Endothelial cell of umbilical vein (primary cell): ENCODE measurements around the gene KIF26B. TPM values are rescaled to one million over a fixed set of nuclear protein-coding genes. Genes with fewer than 3 reads are reported as not detected.

ENCODE experiments used
- BruUV-seq: library from RNA; stranded (reverse); fragments of 400-500 nt; replicated peaks from 2 replicates; lab custom pipeline; 2021; lab: Mats Ljungman, UMichigan
- CTCF ChIA-PET: fragments of 300-600, 350-600 bp; sonication (Branson Sonifier 250); formaldehyde crosslinking; loops from one replicate; lab custom pipeline; 2021; ENCODE audit warnings: antibody characterized with exemption, inconsistent platforms; lab: Charles Lee
- POLR2A ChIA-PET: fragments of 300-600, 350-600 bp; sonication (Branson Sonifier 250); formaldehyde crosslinking; loops from one replicate; lab custom pipeline; 2021; ENCODE audit warnings: antibody characterized with exemption, inconsistent platforms; lab: Charles Lee
- DNase-seq: peaks from one replicate; pipeline ENCODE4 v3.0.0-alpha.2; 2011; ENCODE audit warnings: low read depth, low spot score
- FAIRE-seq: peaks from 2 replicates; lab custom pipeline; 2011; peaks lifted over from hg19 to GRCh38; lab: Jason Lieb, UNC
- H2AFZ ChIP-seq: 2 replicates; pipeline ENCODE4 v1.6.0; 2012; ENCODE audit warnings: low read depth, low read length, control low read depth, inconsistent platforms
- H3K27ac ChIP-seq: 2 replicates; pipeline ENCODE4 v1.5.1; 2011; ENCODE audit warnings: low read depth, mild to moderate bottlenecking, control low read depth, low read length, moderate library complexity; ENCODE audit not compliant: insufficient read depth
- H3K27me3 ChIP-seq, 2 experiments: 2 replicates each; pipeline versions ENCODE4 v1.6.0 to v1.6.1; 2011; ENCODE audit warnings: low read length in 2 of 2, mixed read lengths in 1 of 2; ENCODE audit not compliant: control insufficient read depth in 2 of 2, insufficient read depth in 2 of 2
- H3K36me3 ChIP-seq, 2 experiments: 2 replicates in 1 of 2; 3 replicates in 1 of 2; pipeline ENCODE4 v1.5.1; 2011; ENCODE audit warnings: low read length in 2 of 2, mild to moderate bottlenecking in 1 of 2, moderate library complexity in 1 of 2; ENCODE audit not compliant: control insufficient read depth in 2 of 2, insufficient read depth in 2 of 2; ENCODE audit errors: extremely low read depth in 1 of 2
- H3K4me1 ChIP-seq: 3 replicates; pipeline ENCODE4 v1.5.1; 2011; ENCODE audit warnings: mild to moderate bottlenecking, low read length; ENCODE audit not compliant: control insufficient read depth, insufficient read depth; ENCODE audit errors: extremely low read depth
- H3K4me2 ChIP-seq: 2 replicates; pipeline ENCODE4 v1.6.1; 2011; ENCODE audit warnings: low read length, control low read depth, mixed read lengths; ENCODE audit not compliant: insufficient read depth
- H3K4me3 ChIP-seq, 3 experiments: fragments of 200-600 bp in 1 of 3; sonication (generic), shearing (Covaris generic) in 1 of 3; replicated peaks in 1 of 3; 2 replicates each; pipeline ENCODE4 v1.5.1; 2011 to 2016; ENCODE audit warnings: control low read depth in 3 of 3, low read length in 3 of 3, mild to moderate bottlenecking in 2 of 3, inconsistent platforms in 1 of 3, low read depth in 1 of 3, moderate library complexity in 1 of 3; ENCODE audit not compliant: insufficient read depth in 1 of 3
- H3K79me2 ChIP-seq: 2 replicates; pipeline ENCODE4 v1.6.0; 2012; ENCODE audit warnings: low read length, inconsistent platforms; ENCODE audit not compliant: control insufficient read depth, insufficient read depth
- H3K9ac ChIP-seq: replicated peaks from 2 replicates; pipeline ENCODE3; 2011; ENCODE audit warnings: low read length, control low read depth; ENCODE audit not compliant: insufficient read depth; ENCODE audit errors: extremely low read depth
- H3K9me1 ChIP-seq: replicated peaks from 3 replicates; pipeline ENCODE4 v1.6.0; 2011; ENCODE audit warnings: mild to moderate bottlenecking, low read length; ENCODE audit not compliant: control insufficient read depth, insufficient read depth; ENCODE audit errors: extremely low read depth
- H3K9me3 ChIP-seq: replicated peaks from 2 replicates; pipeline ENCODE4 v1.5.1; 2012; ENCODE audit warnings: low read length, inconsistent platforms; ENCODE audit not compliant: control insufficient read depth, insufficient read depth
- H4K20me1 ChIP-seq: replicated peaks from 2 replicates; pipeline ENCODE3; 2011; ENCODE audit warnings: mild to moderate bottlenecking, low read length; ENCODE audit not compliant: control insufficient read depth, insufficient read depth; ENCODE audit errors: extremely low read depth
- EZH2 ChIP-seq: IDR thresholded peaks from 2 replicates; pipeline ENCODE4 v1.6.1; 2012; ENCODE audit warnings: borderline replicate concordance, low read depth, mild to moderate bottlenecking, moderate library complexity, low read length, inconsistent platforms; ENCODE audit not compliant: severe bottlenecking
- FOS ChIP-seq: IDR thresholded peaks from 2 replicates; pipeline ENCODE4 v1.6.1; 2011; ENCODE audit warnings: mild to moderate bottlenecking, low read length, moderate library complexity, borderline replicate concordance; ENCODE audit not compliant: insufficient read depth
- GATA2 ChIP-seq: IDR thresholded peaks from 2 replicates; pipeline ENCODE4 v1.7.0; 2011; ENCODE audit warnings: low read depth, mild to moderate bottlenecking, moderate library complexity, mixed read lengths, low read length; ENCODE audit not compliant: insufficient read length, insufficient read depth
- JUN ChIP-seq: IDR thresholded peaks from 2 replicates; pipeline ENCODE4 v1.6.1; 2011; ENCODE audit warnings: borderline replicate concordance, low read depth; ENCODE audit not compliant: insufficient read length, insufficient read depth
- MYC ChIP-seq: IDR thresholded peaks from one replicate; pipeline ENCODE4 v1.6.1; 2011; ENCODE audit warnings: mild to moderate bottlenecking, low read depth, low read length
- POLR2A ChIP-seq: IDR thresholded peaks from 2 replicates; pipeline ENCODE4 v1.6.1; 2012; ENCODE audit warnings: low read depth, mild to moderate bottlenecking, control low read depth, low read length
- POLR2AphosphoS5 ChIP-seq: IDR thresholded peaks from 2 replicates; pipeline ENCODE4 v1.6.1; 2012; ENCODE audit warnings: low read depth, mild to moderate bottlenecking, control low read depth, low read length, moderate library complexity; ENCODE audit not compliant: insufficient read depth
- dilution Hi-C: fragments of 300-500 bp; cut with MboI; formaldehyde crosslinking; loops from one replicate; pipeline ENCODE4 v1.15.0; 2019; ENCODE audit warnings: low sequenced_read_pairs; ENCODE audit not compliant: extremely low pct_ligation_motif_present
- intact Hi-C: fragments of 100-400 bp; cut with micrococcal nuclease; formaldehyde crosslinking; loops from one replicate; pipeline ENCODE4 v1.10.0; 2022
- polyA plus RNA-seq, 4 experiments: library from polyadenylated mRNA; depleted of rRNA in 3 of 4; stranded (reverse) in 3 of 4; unstranded in 1 of 4; fragments of >200 nt; gene quantifications; 2 replicates each; pipeline versions ENCODE4 v1.2.1 to v1.2.3, GENCODE V29; 2011 to 2012; ENCODE audit warnings: missing spikeins in 1 of 4
- total RNA-seq: library from RNA; stranded (reverse); gene quantifications from 2 replicates; pipeline ENCODE4 v1.2.3, GENCODE V29; 2021
- TF ChIP-seq, protein P1 (sequence below), 2 donors: IDR thresholded peaks; 1 replicate in 1 of 2; 2 replicates in 1 of 2; pipeline ENCODE4 v1.5.1; 2011; ENCODE audit warnings: low read length in 2 of 2, mild to moderate bottlenecking in 2 of 2, moderate library complexity in 2 of 2, control low read depth in 1 of 2, inconsistent platforms in 1 of 2, low read depth in 1 of 2; ENCODE audit not compliant: insufficient read depth in 1 of 2; ENCODE audit errors: extremely low read depth in 1 of 2
- TF ChIP-seq, protein P2 (sequence below): IDR thresholded peaks from 2 replicates; pipeline ENCODE4 v1.6.1; 2011; ENCODE audit not compliant: insufficient read depth, insufficient read length

KIF26B gene
- total and polyA plus RNA-seq, 2 donors (not counting 3 experiments of a cell fraction or from before 2014, with no cell fraction given): 0.04 to 0.49 TPM

DNA sequence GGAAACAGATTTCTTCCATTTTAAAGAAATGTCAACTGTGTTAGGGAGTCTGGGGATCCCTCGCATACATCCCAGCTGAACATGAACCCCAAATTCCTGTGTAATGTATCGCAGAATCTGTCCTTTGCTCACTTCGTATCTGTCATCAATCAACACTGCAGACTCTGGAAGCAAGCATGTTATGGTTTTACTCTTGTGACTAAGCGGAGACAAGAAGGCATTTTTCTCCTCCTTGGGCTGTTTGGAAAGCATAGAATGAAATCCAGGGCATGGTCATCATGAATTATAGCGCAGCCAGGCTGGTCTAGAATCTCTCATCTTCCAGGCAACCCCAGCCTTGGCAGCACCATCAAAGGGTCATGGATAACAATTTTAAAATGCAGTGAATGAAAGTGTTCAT lies 290.2 kb downstream of the KIF26B start:
- Histone ChIP-seq H3K27ac (no peak overlapping the region), H3K27me3 (no peaks in the 10 kb centered on the region), H3K36me3 (no peaks in the 10 kb centered on the region), H3K4me1 (no peaks in the 10 kb centered on the region), H3K9me3 (no peaks in the 10 kb centered on the region), H3K9me1 (no peaks in the 10 kb centered on the region), H3K4me2 (no peak overlapping the region), H3K4me3 (no peak overlapping the region), H4K20me1 (no peaks in the 10 kb centered on the region), H3K9ac (no peak overlapping the region), H2AFZ (no peak overlapping the region), H3K79me2 (no peaks in the 10 kb centered on the region)
- DNase-seq: no peak
- TF ChIP-seq POLR2A (no peak), GATA2 (no peak), EZH2 (no peak), MYC (no peak), POLR2AphosphoS5 (no peak)
- FAIRE-seq: no peak
- ChIA-PET CTCF (no interaction called here), POLR2A (no interaction called here)
- dilution Hi-C loops: no loop called here
- no TSS peak for BruUV-seq
- intact Hi-C loops: no loop called here

DNA sequence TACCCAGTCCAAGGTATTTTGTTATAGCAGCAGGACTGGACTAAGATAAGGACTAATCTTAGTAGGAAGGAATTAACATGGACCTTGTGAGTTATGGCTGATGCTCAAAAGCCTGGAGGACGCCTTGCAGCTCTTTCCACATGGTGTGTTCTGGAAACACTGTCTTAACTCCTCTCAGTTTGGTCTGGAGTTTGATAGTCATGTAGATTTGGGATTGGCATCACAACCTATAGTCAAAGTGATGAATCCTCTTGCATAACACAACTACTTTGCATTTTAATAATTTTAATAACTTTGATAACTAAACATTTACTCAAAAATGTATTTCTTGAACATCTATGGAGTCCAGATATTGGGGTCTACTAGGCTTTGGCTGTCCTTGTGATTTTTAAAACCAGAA lies 293.7 kb downstream of the KIF26B start:
- CTCF ChIA-PET: no interaction called here
- intact Hi-C loops (no loop called here), dilution Hi-C loops (no loop called here)
- H3K9me3 ChIP-seq: no peaks in the 10 kb centered on the region
- DNase-seq: no peak
- H3K4me2 ChIP-seq: no peak overlapping the region
- H3K27me3 ChIP-seq: no peaks in the 10 kb centered on the region
- FAIRE-seq: no peak
- no peaks in the 10 kb centered on the region for H3K4me1 ChIP-seq
- no peak overlapping the region for H3K9ac ChIP-seq
- H2AFZ ChIP-seq: no peak overlapping the region
- no peaks in the 10 kb centered on the region for H3K9me1 ChIP-seq
- no peak overlapping the region for H3K27ac ChIP-seq
- no peak overlapping the region for H3K4me3 ChIP-seq
- no peaks in the 10 kb centered on the region for H3K79me2 ChIP-seq
- H3K36me3 ChIP-seq: no peaks in the 10 kb centered on the region
- no TSS peak for BruUV-seq
- no peaks in the 10 kb centered on the region for H4K20me1 ChIP-seq
- POLR2A ChIA-PET: no interaction called here
- TF ChIP-seq MYC (no peak), JUN (no peak), GATA2 (no peak), FOS (no peak), POLR2AphosphoS5 (no peak), POLR2A (no peak), EZH2 (no peak)
- TF ChIP-seq, protein P1, sequence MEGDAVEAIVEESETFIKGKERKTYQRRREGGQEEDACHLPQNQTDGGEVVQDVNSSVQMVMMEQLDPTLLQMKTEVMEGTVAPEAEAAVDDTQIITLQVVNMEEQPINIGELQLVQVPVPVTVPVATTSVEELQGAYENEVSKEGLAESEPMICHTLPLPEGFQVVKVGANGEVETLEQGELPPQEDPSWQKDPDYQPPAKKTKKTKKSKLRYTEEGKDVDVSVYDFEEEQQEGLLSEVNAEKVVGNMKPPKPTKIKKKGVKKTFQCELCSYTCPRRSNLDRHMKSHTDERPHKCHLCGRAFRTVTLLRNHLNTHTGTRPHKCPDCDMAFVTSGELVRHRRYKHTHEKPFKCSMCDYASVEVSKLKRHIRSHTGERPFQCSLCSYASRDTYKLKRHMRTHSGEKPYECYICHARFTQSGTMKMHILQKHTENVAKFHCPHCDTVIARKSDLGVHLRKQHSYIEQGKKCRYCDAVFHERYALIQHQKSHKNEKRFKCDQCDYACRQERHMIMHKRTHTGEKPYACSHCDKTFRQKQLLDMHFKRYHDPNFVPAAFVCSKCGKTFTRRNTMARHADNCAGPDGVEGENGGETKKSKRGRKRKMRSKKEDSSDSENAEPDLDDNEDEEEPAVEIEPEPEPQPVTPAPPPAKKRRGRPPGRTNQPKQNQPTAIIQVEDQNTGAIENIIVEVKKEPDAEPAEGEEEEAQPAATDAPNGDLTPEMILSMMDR (IDR thresholded peaks at IDR 0.05; ENCODE audit: extremely low read depth in 1 of 2, insufficient read depth in 1 of 2, low read depth in 1 of 2, low read length in 2 of 2): no peak
- TF ChIP-seq, protein P2, sequence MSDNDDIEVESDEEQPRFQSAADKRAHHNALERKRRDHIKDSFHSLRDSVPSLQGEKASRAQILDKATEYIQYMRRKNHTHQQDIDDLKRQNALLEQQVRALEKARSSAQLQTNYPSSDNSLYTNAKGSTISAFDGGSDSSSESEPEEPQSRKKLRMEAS: no peak
